Lower leg skin (tissue), 4 donors: Measurements from ENCODE around the gene TRIM31. TPM values are rescaled to one million over a fixed set of nuclear protein-coding genes. Genes with fewer than 3 reads are reported as not detected.

Source experiments
- DNase-seq, 2 donors: peaks; one replicate each; pipeline ENCODE4 v3.0.0-alpha.2; 2019; ENCODE audit warnings: low spot score in 2 of 2
- H3K4me3 ChIP-seq: fragments of 200-600 bp; sonication (generic); 2 replicates; pipeline ENCODE4 v1.5.1; 2017; ENCODE audit warnings: mild to moderate bottlenecking, low read depth; ENCODE audit not compliant: poor library complexity, severe bottlenecking
- POLR2A ChIP-seq, 2 donors: fragments of 450-650 bp; IDR thresholded peaks; one replicate each; pipeline ENCODE4 v1.6.1; 2016 to 2017; ENCODE audit warnings: antibody characterized with exemption in 2 of 2, mild to moderate bottlenecking in 1 of 2, moderate library complexity in 1 of 2
- WGBS, 2 donors: methylation state at CpG; one replicate each; pipeline ENCODE4 v1.1.5; 2018; 5-methylcytosine and 5-hydroxymethylcytosine counted together
- intact Hi-C: fragments of 100-400 bp; cut with DNase I; formaldehyde crosslinking; loops from one replicate; pipeline ENCODE4 v1.15.0; 2023; ENCODE audit warnings: low total_unique reads
- total RNA-seq, 4 donors: library from RNA; depleted of rRNA; stranded (reverse); fragments of >200 nt; gene quantifications; one replicate each; pipeline ENCODE4 v1.1.0, GENCODE V29; 2016
- TF ChIP-seq, protein P1 (sequence below), 3 donors: fragments of 450-650 bp; IDR thresholded peaks; one replicate each; pipeline ENCODE4 v1.5.1; 2016; ENCODE audit warnings: antibody characterized with exemption in 3 of 3, mild to moderate bottlenecking in 3 of 3, moderate library complexity in 2 of 3

Gene TRIM31
- total RNA-seq, 4 donors from 2014 or later: 0.29 TPM; not detected in 3

DNA sequence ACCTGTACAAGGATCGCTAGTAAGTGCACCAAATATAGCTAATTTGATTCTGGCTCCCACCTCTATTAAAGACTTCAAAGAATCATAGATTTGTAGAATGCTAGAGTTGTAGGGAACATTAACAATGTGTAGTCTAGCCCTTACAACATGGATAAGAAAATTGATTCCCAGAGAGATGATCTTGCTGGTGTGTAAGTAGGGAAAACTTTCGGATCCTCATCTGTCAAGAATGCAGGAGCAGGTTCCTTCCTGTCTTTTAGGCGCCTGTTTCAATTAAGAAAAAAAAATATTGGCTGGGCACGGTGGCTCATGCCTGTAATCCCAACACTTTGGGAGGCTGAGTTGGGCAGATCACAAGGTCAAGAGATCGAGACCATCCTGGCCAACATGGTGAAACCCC, 25.0 kb downstream of the TRIM31 start:
- intact Hi-C loops: no loop called here
- DNase-seq: no peak
- H3K4me3 ChIP-seq: no peak overlapping the region
- TF ChIP-seq POLR2A (IDR thresholded peaks at IDR 0.05): no peak
- TF ChIP-seq, protein P1, sequence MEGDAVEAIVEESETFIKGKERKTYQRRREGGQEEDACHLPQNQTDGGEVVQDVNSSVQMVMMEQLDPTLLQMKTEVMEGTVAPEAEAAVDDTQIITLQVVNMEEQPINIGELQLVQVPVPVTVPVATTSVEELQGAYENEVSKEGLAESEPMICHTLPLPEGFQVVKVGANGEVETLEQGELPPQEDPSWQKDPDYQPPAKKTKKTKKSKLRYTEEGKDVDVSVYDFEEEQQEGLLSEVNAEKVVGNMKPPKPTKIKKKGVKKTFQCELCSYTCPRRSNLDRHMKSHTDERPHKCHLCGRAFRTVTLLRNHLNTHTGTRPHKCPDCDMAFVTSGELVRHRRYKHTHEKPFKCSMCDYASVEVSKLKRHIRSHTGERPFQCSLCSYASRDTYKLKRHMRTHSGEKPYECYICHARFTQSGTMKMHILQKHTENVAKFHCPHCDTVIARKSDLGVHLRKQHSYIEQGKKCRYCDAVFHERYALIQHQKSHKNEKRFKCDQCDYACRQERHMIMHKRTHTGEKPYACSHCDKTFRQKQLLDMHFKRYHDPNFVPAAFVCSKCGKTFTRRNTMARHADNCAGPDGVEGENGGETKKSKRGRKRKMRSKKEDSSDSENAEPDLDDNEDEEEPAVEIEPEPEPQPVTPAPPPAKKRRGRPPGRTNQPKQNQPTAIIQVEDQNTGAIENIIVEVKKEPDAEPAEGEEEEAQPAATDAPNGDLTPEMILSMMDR (IDR thresholded peaks at IDR 0.05): no peak
- WGBS, 2 donors: 57 to 61% methylated on average over 5 of the region's 5 CpGs

DNA sequence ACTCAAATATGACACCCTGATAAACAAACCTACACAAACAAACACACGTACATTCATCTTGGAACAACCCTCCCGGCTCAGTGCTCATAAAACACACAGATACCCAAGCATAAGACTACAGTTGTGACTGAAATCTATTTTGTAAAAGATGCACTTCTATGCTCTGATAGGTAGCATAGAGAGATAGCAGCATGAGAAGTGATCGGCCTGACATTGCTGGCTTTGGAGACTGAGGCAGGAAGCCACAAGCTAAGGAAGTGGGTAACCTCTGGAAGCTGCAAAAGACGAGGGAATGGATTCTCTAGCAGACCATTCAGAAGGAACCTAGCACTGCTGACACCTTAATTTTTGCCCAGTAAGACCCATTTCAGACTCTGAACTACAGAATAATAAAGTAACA, 35.7 kb downstream of the TRIM31 start:
- intact Hi-C loops: no loop called here
- DNase-seq: no peak
- 50 to 51% methylated on average over 4 of the region's 4 CpGs for WGBS, 2 donors
- no peak overlapping the region for H3K4me3 ChIP-seq
- no peak for TF ChIP-seq POLR2A (IDR thresholded peaks at IDR 0.05)
- TF ChIP-seq, protein P1 (IDR thresholded peaks at IDR 0.05): no peak

DNA sequence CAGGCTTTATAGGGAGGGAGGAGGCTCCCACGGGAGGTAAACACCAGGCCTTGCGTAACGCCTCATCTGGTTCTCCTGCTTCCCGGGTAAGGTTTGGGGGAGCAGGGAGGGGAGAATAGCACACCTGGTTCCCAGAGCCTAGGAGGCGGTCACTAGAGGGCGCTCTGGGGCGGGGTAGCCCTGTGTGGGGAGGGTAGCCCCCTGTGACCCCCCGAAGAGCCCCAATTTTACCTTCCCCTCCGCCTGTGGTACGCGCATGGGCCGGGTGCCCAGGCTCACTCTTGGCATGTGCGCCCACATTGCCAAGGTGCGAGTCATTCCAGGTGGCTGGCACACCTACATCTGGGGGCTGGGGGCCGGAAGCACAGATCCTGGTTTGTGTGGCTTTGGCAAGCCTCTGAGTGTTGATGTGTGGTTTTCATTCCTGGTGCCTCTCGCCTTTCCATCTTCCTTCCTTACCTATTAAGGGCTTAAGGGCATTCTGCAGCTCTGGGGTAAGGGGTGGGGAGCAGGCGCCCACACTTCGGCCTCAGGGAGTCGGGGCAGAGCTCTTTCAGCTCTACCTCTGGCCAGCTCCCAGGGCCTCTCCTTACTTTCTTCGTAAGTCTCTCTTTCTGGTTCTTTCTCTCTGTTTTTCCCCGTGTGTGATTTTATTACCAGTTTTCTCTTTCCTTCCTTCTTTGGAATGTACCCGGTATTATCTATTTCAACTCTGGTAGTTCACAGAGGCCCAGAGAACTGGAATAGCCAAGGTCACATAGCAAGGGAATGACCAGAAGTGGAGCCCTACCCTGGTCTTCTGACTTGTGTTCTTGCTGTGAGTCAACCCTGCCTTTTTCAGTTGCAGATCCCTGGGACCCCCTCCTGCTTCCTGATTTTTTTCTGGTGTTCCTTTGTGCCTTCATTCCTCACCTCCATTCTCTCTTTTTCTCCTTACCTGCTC, 36.8 kb downstream of the TRIM31 start:
- no peak overlapping the region for H3K4me3 ChIP-seq
- TF ChIP-seq, protein P1 (IDR thresholded peaks at IDR 0.05): no peak
- no peak for TF ChIP-seq POLR2A (IDR thresholded peaks at IDR 0.05)
- DNase-seq: peak; percentile 65 to 89
- intact Hi-C loops: no loop called here
- WGBS, 2 donors: 26 to 30% methylated on average over 13 to 18 of the region's 22 CpGs

DNA sequence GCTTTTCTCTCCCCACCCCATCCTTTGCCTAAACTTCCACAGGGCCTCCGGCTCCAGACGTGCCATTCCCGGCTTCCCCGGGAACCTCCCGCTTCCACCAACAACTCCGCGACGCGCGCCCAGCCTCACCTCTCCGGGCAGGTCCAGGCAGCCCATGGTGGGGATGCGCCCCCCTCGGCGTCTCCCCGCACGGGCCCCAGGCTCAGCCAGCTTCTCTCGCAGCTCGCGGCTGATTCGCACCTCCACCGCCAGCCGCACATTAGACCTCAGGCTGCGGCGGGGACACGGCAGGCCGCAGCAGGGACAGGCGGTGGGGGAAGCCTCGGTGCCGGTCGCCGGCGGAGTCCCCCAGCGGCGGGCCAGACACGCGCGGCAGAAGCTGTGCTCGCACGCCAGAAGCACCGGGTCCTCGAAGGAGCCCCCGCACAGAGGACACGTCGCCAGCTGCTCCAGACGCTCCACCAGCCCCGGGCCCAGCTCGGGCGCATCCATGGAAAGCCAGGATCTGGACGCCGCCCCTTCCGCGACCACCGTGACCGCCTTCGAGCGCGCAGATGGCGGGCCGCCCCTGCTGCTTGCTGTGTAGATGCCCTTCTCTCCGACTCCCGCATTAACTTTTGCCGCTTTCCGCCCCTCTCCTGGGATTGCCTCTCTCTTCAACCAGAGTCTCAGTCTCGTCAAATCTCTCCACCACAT, 37.6 kb downstream of the TRIM31 start, which contains the start of gene RNF39:
Gene RNF39, minus strand, starts transcription at position 676 of the 696 bp plus-strand sequence. Its CDS starts 184 bp downstream, at position 492.
- intact Hi-C loops: no loop called here
- DNase-seq: no peak
- WGBS, 2 donors: 2% methylated on average over 54 to 58 of the region's 64 CpGs
- TF ChIP-seq, protein P1 (IDR thresholded peaks at IDR 0.05): no peak
- no peak for TF ChIP-seq POLR2A (IDR thresholded peaks at IDR 0.05)
- peak within 1 kb of the TSS; percentile 56 for H3K4me3 ChIP-seq

DNA sequence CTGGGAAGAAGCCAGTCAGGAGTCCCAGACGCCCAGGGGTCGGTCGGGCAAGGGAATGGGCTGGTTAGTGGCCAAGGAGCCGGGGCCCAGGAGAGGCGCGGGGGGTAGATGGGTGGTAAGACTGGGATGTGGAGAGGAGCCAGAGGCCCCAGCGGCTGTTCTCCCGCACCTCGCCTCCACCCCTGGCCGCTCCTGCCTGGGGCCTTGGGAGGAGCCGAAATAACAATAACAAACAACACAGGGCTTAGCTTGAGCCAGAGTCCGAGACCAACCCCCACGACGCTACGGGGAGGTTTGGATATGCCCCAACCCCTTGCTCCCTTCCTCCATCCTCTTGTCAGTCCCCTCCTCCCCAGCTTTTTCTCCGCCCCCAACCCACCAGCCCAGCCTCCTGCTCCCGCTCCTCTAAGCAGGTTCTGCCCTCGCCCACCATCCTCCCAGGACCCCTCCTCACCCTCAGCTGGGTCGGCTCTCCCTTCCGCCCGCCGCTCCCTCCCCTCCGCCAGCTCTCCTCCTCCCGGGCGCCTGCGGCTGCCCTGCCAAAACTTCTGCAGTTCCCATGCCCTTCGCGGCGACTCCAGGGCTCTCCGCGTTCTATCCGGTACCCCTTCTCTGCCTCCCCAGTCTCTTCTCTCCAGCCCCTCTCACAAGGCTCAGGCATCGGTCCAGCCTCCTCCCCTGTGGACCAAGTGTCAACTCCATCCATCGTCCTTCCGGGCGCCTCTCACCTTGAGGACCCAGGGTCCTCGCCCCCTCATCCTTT, 38.4 kb downstream of the TRIM31 start:
- DNase-seq: no peak
- peak overlapping the region; percentile 56 for H3K4me3 ChIP-seq
- intact Hi-C loops: no loop called here
- WGBS, 2 donors: 7 to 9% methylated on average over 37 of the region's 37 CpGs
- no peak for TF ChIP-seq POLR2A (IDR thresholded peaks at IDR 0.05)
- TF ChIP-seq, protein P1 (IDR thresholded peaks at IDR 0.05): no peak
